ENCODE results near the gene RAPH1.

The RAPH1 gene

DNA sequence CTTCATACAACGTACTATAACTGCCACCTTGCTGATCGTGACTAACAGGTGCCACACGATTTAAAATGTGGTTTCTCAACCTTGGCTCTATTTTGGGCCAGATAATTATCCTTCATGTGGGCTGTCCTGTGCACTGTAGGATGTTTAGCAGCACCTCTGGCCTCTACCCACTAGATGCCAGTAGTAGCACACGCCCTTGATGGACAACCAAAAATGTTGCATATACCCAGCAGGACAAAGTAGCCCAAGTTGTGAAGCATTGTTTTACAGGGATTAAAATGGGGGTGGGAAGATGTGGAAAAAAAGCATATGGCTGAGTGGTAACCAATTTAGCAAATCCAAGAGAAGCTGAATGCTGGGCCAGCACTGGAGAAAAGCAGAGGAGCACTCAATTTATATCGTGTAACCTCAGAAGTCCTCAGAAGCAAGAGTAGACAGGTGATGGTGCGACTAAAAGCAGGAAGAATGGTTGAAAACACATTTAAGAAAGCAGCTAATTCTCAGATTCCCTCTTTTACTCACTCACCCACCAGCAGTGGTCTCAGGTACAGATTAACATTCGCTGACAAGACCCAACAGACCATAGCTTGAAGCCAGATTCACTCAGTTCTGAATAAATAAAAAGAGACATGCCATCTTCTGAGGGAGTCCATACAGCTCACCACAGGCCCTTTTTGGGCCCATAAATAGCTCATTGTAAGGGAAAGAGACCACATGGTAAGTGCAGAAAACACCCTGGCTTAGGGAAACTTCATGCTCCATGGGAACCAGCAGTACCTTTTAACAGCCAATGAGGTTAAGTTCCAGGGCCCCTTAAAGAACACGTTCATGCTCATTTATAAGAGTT, 50.6 kb downstream of the RAPH1 start:
- Mint-ChIP-seq H3K27ac (peak overlapping the region; percentile 51), H3K4me3 (no peak overlapping the region), H3K27me3 (no peaks in the 10 kb centered on the region), H3K9me3 (ENCODE audit: low read depth) (no peaks in the 10 kb centered on the region), H3K4me1 (ENCODE audit: low read depth) (peaks cover 12% of the 10 kb centered on the region), H3K36me3 (peaks cover 2% of the 10 kb centered on the region)

DNA sequence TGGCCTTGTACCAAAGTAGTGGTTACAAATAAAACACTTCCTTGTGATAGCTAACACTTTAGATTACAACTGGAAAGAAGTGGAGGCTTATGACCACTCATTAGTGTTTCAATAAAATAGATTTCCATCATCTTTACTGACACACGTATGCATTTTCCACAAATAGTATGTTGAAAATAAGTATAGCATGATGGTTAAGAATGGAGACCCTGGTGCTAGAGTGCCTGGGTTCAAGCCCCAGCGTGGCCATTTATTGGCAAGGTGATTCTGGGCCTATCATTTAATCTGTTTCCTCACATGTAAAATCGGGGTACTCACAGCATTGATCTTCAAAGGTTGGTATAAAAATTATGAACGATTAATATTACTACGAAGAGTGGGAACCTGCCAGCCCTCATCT, 54.5 kb downstream of the RAPH1 start:
- H3K36me3 Mint-ChIP-seq: no peaks in the 10 kb centered on the region
- H3K27ac Mint-ChIP-seq: no peak overlapping the region
- no peak overlapping the region for H3K4me3 Mint-ChIP-seq
- no peaks in the 10 kb centered on the region for H3K9me3 Mint-ChIP-seq (ENCODE audit: low read depth)
- no peaks in the 10 kb centered on the region for H3K27me3 Mint-ChIP-seq
- peaks cover 10% of the 10 kb centered on the region for H3K4me1 Mint-ChIP-seq (ENCODE audit: low read depth)

DNA sequence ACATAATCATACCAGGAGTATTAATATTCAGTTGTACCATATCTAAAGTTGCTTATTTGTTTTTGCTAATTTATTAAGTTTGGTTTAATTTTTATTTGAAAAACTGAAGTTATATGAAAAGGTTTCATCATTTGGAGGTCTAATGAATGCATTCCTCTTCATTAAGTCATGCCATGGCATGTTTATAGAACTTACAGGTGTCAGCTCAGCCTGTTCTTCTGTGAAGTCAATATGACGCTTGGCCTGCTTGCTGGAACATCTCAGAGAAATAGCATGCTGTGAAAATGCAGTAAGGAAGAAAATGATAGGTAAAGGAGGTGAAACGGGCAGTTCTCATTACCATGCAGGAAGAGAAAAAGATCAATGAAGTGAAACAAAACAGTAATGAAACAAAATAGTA, 58.2 kb downstream of the RAPH1 start:
- Mint-ChIP-seq H3K4me3 (no peak overlapping the region), H3K36me3 (no peaks in the 10 kb centered on the region), H3K27ac (no peak overlapping the region), H3K27me3 (no peaks in the 10 kb centered on the region), H3K4me1 (ENCODE audit: low read depth) (no peaks in the 10 kb centered on the region), H3K9me3 (ENCODE audit: low read depth) (no peaks in the 10 kb centered on the region)

DNA sequence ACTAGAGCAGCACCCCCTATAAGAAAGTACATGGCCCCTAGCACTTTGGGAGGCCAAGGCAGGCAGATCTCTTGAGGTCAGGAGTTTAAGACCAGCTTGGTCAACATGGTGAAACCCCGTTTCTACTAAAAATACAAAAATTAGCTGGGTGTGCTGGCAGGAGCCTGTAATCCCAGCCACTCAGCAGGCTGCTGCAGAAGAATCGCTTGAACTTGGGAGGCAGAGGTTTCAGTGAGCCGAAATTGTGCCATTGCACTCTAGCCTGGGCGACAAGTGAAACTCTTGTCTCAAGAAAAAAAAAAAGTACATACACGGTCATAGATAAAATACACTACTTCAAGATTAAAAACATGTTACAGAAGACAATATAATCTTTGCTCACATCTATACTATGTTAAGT, 63.8 kb downstream of the RAPH1 start:
- Mint-ChIP-seq H3K4me1 (ENCODE audit: low read depth) (no peaks in the 10 kb centered on the region), H3K4me3 (no peak overlapping the region), H3K9me3 (ENCODE audit: low read depth) (no peaks in the 10 kb centered on the region), H3K27me3 (no peaks in the 10 kb centered on the region), H3K36me3 (no peaks in the 10 kb centered on the region), H3K27ac (no peak overlapping the region)

DNA sequence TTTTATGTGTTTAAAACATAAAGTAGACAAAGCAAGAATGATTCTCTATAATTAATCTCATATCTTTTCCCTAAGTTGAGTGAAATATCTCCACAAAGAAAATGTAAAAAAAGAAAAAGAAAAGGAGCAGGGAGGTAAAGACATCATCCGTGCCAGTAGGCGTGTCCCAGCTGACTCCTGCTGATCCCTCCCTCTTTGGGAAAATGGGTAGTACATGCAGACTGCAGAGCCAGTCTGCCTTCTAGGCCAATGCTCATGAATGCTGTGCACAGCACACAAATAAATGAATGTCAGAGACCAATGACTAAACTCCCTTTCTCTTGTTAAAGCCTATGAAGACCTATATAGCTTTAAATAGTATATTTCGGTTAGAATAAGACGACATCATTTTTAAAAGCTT, 64.7 kb downstream of the RAPH1 start:
- H3K36me3 Mint-ChIP-seq: no peaks in the 10 kb centered on the region
- no peaks in the 10 kb centered on the region for H3K4me1 Mint-ChIP-seq (ENCODE audit: low read depth)
- no peak overlapping the region for H3K27ac Mint-ChIP-seq
- no peak overlapping the region for H3K4me3 Mint-ChIP-seq
- H3K27me3 Mint-ChIP-seq: no peaks in the 10 kb centered on the region
- no peaks in the 10 kb centered on the region for H3K9me3 Mint-ChIP-seq (ENCODE audit: low read depth)

DNA sequence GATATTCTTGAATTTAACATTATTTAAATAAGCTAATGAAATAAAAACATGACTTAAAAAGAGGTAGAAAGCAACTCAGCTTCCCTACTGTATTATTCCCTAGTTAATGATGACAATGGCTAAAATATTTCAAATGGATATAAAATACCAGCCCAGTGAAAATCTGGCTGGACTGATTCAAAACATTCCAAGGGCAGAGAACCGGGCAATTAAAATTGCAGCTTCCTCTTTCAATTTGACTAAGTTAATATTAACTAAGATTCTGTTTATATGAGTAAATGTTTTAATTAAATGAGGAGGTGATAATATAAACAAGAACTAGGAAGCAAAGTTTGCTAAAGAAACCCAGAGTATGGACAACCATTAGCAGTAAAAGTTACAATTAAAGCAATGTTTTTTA, 65.6 kb downstream of the RAPH1 start:
- Mint-ChIP-seq H3K9me3 (ENCODE audit: low read depth) (no peaks in the 10 kb centered on the region), H3K4me1 (ENCODE audit: low read depth) (no peaks in the 10 kb centered on the region), H3K27ac (no peak overlapping the region), H3K27me3 (no peaks in the 10 kb centered on the region), H3K36me3 (peaks cover 2% of the 10 kb centered on the region), H3K4me3 (no peak overlapping the region)

DNA sequence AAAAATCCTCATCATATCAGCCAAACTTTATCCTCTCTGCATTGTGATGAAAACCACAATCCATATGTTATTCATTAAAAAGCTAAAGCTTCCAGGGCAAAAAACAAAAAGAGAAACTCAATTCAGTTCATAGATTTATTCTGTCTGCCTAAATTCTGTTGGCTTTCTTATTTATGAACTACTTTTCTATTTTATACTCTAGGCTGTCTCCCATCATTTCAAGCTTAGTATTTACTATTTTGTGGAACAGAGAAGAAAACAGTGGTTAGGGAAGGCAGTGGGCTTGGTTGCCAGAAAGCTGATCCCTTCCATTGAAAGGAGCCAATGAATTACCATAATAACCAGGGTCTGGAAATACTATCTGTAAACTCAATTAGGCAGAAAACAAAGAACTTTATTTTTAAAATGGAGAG, 71.8 kb downstream of the RAPH1 start:
- no peak overlapping the region for H3K4me3 Mint-ChIP-seq
- H3K9me3 Mint-ChIP-seq (ENCODE audit: low read depth): no peaks in the 10 kb centered on the region
- no peaks in the 10 kb centered on the region for H3K4me1 Mint-ChIP-seq (ENCODE audit: low read depth)
- H3K36me3 Mint-ChIP-seq: peaks cover 7% of the 10 kb centered on the region
- H3K27ac Mint-ChIP-seq: no peak overlapping the region
- H3K27me3 Mint-ChIP-seq: no peaks in the 10 kb centered on the region

DNA sequence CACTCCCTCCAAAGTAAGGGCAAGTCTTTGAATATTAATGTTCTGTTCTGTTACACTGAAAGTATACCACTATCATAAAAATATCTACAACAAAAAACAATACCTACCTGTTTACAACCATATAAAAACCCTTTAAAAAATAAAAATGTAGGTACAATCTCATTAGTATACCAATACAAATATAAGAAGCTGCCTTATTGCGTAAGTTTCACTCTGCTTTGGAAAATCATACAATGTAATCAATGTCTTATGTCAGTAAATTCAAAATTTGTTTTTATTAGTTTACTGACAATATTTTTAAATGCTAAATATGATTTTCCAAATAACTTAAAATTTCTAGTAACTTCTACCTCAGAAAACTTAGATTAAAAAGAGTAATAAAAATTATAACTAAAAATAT, 72.8 kb downstream of the RAPH1 start:
- H3K36me3 Mint-ChIP-seq: peaks cover 7% of the 10 kb centered on the region
- H3K9me3 Mint-ChIP-seq (ENCODE audit: low read depth): no peaks in the 10 kb centered on the region
- no peaks in the 10 kb centered on the region for H3K27me3 Mint-ChIP-seq
- no peak overlapping the region for H3K4me3 Mint-ChIP-seq
- no peaks in the 10 kb centered on the region for H3K4me1 Mint-ChIP-seq (ENCODE audit: low read depth)
- H3K27ac Mint-ChIP-seq: no peak overlapping the region

DNA sequence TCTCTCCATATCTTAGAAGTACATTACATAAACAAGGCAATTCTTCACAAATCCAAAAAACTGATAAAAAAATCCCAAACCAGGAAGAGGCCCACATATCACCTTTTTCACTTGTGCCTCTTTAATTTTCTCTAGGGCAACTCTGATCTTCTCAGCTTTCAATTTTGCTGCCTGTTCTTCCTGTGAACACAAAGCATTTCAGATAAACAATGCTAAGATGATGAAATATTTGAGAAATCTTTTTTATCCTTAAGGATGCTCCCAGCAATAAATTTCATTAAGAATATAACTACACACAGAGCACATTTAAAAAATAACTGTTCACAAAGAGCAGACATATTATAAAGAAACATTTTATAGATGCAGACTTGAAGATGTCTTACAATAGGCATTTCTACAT, 73.4 kb downstream of the RAPH1 start:
- H3K36me3 Mint-ChIP-seq: peaks cover 7% of the 10 kb centered on the region
- no peak overlapping the region for H3K4me3 Mint-ChIP-seq
- H3K9me3 Mint-ChIP-seq (ENCODE audit: low read depth): no peaks in the 10 kb centered on the region
- H3K27me3 Mint-ChIP-seq: no peaks in the 10 kb centered on the region
- no peak overlapping the region for H3K27ac Mint-ChIP-seq
- no peaks in the 10 kb centered on the region for H3K4me1 Mint-ChIP-seq (ENCODE audit: low read depth)

DNA sequence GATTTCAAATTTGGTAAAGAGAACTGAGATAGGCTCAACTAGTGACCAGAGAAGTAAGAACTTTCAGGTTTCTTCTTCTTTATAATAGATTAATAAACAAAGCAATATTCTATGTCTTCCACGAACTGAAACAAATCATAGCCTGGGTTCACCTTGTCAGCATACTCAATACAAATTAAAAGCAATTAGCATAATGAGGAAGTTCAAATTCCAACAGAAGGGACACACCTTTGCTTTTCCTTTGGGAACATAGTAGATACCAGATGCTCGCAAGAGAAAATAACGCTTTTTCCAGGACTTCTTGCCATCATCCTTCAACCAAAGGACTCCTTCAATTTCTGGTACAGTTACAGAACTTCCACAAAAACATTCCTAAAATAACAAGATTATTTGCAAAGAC, 79.9 kb downstream of the RAPH1 start:
- no peak overlapping the region for H3K4me3 Mint-ChIP-seq
- H3K27me3 Mint-ChIP-seq: no peaks in the 10 kb centered on the region
- H3K27ac Mint-ChIP-seq: no peak overlapping the region
- H3K4me1 Mint-ChIP-seq (ENCODE audit: low read depth): no peaks in the 10 kb centered on the region
- H3K36me3 Mint-ChIP-seq: peaks cover 5% of the 10 kb centered on the region
- no peaks in the 10 kb centered on the region for H3K9me3 Mint-ChIP-seq (ENCODE audit: low read depth)

DNA sequence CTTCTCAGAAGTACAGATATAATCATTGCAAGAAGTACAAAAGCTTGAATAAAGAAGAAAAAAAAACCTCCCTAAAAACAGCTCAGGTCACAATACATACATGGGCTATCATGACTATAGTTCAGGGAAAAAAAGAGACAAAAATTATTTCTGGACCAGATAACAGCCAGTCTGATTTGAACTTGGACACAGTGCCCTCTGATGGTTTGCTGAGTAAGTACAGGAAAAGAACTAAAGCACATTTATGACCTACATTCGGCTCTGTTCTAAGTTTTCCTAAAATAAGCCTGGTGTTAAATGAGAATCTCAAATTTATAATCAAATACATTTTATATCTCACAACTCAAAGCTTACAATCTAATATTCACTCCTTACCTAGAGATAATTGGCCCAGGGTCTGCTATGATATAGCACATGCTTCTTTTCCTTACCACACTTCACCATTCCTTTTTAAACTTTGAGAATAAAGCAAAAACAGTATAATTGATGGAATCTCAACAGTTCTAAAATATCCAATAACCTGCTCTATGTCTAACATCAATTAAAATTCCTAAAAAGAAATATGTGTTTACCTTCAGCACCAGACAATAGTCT, 81.1 kb downstream of the RAPH1 start:
- Mint-ChIP-seq H3K4me1 (ENCODE audit: low read depth) (no peaks in the 10 kb centered on the region), H3K27ac (no peak overlapping the region), H3K9me3 (ENCODE audit: low read depth) (no peaks in the 10 kb centered on the region), H3K36me3 (no peaks in the 10 kb centered on the region), H3K4me3 (no peak overlapping the region), H3K27me3 (no peaks in the 10 kb centered on the region)

DNA sequence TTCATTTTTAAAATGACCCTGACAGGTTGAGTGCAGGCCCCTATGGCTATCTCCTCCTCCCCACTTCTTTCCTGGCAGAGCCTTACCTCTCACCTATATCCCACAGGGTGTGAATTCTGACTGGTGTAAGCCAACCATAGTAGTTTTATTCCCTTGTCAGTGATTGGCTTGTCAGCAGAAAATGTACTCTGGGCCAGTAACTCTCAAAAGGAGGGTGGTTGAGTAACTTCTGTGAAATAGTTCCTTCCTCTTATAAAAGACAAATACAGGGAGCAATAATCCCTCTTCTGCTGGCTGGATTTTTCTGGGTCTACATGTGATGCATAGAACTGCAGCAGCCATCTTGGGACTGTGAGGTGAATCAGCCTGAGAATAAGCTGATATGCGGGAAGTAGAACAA, 83.4 kb downstream of the RAPH1 start:
- H3K4me1 Mint-ChIP-seq (ENCODE audit: low read depth): no peaks in the 10 kb centered on the region
- H3K36me3 Mint-ChIP-seq: peaks cover 4% of the 10 kb centered on the region
- no peak overlapping the region for H3K4me3 Mint-ChIP-seq
- H3K27ac Mint-ChIP-seq: no peak overlapping the region
- no peaks in the 10 kb centered on the region for H3K9me3 Mint-ChIP-seq (ENCODE audit: low read depth)
- H3K27me3 Mint-ChIP-seq: no peaks in the 10 kb centered on the region

DNA sequence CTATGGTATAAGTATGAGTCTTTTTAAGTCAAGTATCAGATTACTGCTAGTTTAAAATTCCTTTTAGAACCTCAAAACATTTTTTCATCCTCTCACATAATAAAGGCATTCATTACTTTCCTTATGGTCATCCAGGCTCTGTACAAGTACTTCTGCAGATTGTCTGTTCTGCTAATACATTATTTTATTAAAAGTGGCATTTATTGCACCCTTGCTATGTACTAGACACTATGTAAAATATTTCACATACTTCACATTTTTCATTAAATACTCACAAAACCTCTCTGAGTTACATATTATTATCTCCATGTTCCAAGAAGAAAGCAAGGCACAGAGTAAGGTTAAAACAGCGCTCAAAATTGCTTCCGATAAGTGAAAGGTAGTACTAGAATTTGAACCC, 84.1 kb downstream of the RAPH1 start:
- H3K4me1 Mint-ChIP-seq (ENCODE audit: low read depth): peaks cover 3% of the 10 kb centered on the region
- H3K27ac Mint-ChIP-seq: no peak overlapping the region
- H3K4me3 Mint-ChIP-seq: no peak overlapping the region
- no peaks in the 10 kb centered on the region for H3K9me3 Mint-ChIP-seq (ENCODE audit: low read depth)
- H3K27me3 Mint-ChIP-seq: no peaks in the 10 kb centered on the region
- H3K36me3 Mint-ChIP-seq: peaks cover 4% of the 10 kb centered on the region

DNA sequence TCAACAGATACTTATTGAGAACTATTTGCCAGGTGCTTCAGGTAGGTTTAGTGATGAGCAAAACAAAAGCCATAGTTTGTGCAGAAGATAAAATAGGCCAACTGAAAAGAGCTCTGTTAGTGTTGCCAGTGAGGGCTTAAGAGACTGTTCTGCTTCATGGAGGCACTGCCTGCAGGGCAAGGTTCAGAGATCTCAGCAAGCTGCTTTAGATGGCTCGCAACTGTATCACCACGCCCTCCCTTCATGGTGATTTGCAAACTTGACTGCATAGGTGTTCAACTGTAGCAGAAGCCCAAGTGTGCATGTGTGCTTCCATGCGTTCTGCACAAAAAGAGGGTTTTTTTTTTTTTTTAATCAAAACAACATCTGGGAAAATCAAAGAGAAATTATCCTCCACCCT, 84.5 kb downstream of the RAPH1 start:
- Mint-ChIP-seq H3K36me3 (peaks cover 4% of the 10 kb centered on the region), H3K4me1 (ENCODE audit: low read depth) (peaks cover 3% of the 10 kb centered on the region), H3K4me3 (no peak overlapping the region), H3K27me3 (no peaks in the 10 kb centered on the region), H3K9me3 (ENCODE audit: low read depth) (no peaks in the 10 kb centered on the region), H3K27ac (no peak overlapping the region)

DNA sequence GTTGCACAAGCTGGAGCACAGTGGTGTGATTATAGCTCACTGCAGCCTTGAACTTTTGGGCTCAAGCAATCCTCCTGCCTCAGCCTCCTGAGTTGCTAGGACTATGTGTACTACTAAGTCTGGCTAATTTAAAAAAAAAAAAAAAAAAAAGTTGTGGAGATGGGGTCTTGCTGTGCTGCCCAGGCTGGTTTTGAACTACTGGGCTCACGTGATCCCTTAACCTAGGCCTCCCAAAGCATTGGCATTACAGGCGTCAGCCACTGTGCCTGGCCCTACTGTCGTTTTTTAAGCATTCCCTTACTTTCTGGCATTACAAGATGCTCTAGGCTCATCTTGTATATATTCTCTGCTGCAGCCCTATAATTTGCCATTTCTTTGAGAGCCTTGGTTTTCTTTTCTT, 88.3 kb downstream of the RAPH1 start:
- Mint-ChIP-seq H3K9me3 (ENCODE audit: low read depth) (no peaks in the 10 kb centered on the region), H3K27ac (no peak overlapping the region), H3K4me3 (no peak overlapping the region), H3K4me1 (ENCODE audit: low read depth) (peaks cover 3% of the 10 kb centered on the region), H3K27me3 (no peaks in the 10 kb centered on the region), H3K36me3 (peaks cover 4% of the 10 kb centered on the region)

DNA sequence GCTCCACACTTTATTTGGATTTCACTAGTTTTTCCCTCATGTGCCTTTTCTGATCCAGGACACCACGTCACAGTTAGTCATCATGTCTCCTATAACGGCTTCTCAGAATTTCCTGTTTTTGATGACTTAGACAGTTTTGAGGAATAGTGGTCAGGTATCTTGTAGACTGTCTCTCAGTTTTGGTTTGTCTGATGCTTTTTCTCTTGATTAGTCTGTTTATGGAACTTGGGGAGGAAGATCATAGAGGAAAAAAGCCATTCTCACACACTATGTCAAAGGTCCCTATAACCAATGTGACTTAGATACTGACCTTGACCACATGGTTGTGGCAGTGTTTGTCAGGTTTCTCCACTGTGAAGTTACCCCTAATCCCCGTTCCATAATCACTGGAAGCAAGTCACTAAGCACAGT, 89.0 kb downstream of the RAPH1 start:
- Mint-ChIP-seq H3K27me3 (no peaks in the 10 kb centered on the region), H3K36me3 (peaks cover 4% of the 10 kb centered on the region), H3K4me1 (ENCODE audit: low read depth) (peaks cover 3% of the 10 kb centered on the region), H3K4me3 (no peak overlapping the region), H3K9me3 (ENCODE audit: low read depth) (no peaks in the 10 kb centered on the region), H3K27ac (no peak overlapping the region)

Data from activated naive CD8-positive, alpha-beta T cell (primary cell).